Activated T-helper 2 cell treated with anti-CD3 and anti-CD28 coated beads, Interferon-gamma antibody, Interleukin-2, Interleukin-4, amounts not matched to agents 10 μg/mL and 5 μg/mL and 100 μg/mL, durations not matched to agents 14 hours and 24 hours and 36 hours (primary cell): ENCODE data around the gene PSMD14. TPM values are rescaled to one million over a fixed set of nuclear protein-coding genes. Genes with fewer than 3 reads are reported as not detected.
A peak's percentile ranks its signal among the peaks of the same experiment; 100 is the strongest.

Experiments
- DNase-seq: peaks from one replicate; pipeline ENCODE4 v3.0.0; 2021; ENCODE audit warnings: low spot score
- H3K27ac Mint-ChIP-seq: one replicate; pipeline ENCODE4 v1.8.0; 2021; ENCODE audit warnings: mixed read lengths
- H3K27me3 Mint-ChIP-seq: one replicate; pipeline ENCODE4 v1.8.0; 2021; ENCODE audit warnings: low read depth, mixed read lengths
- H3K36me3 Mint-ChIP-seq: one replicate; pipeline ENCODE4 v1.8.0; 2021; ENCODE audit warnings: low read depth, mixed read lengths
- H3K4me1 Mint-ChIP-seq: one replicate; pipeline ENCODE4 v1.8.0; 2021; ENCODE audit warnings: low read depth, mixed read lengths
- H3K4me3 Mint-ChIP-seq: one replicate; pipeline ENCODE4 v1.8.0; 2021; ENCODE audit warnings: low read depth, mild to moderate bottlenecking, moderate library complexity, mixed read lengths
- H3K9me3 Mint-ChIP-seq: one replicate; pipeline ENCODE4 v1.8.0; 2021; ENCODE audit warnings: mixed read lengths
- intact Hi-C: fragments of 100-400 bp; cut with micrococcal nuclease; formaldehyde crosslinking; loops from one replicate; pipeline ENCODE4 v1.15.1; 2023
- total RNA-seq: library from RNA; stranded (reverse); gene quantifications from 2 replicates; pipeline ENCODE4 v1.2.3, GENCODE V29; 2022

The PSMD14 gene
- total RNA-seq, 1 donor from 2014 or later, result 110 TPM

- H3K36me3 Mint-ChIP-seq, result peaks cover 26% of the 10 kb centered on the region
- no peak overlapping the region for H3K4me3 Mint-ChIP-seq
- no peak overlapping the region for H3K27ac Mint-ChIP-seq
- intact Hi-C loops, result no loop called here
- H3K4me1 Mint-ChIP-seq, result peaks cover 3% of the 10 kb centered on the region
- no peaks in the 10 kb centered on the region for H3K27me3 Mint-ChIP-seq
- no peak for DNase-seq
- H3K9me3 Mint-ChIP-seq, result no peaks in the 10 kb centered on the region
Measured at GRCh38 chr2:161406316-161406715, 98.1 kb downstream of the PSMD14 start.

DNA sequence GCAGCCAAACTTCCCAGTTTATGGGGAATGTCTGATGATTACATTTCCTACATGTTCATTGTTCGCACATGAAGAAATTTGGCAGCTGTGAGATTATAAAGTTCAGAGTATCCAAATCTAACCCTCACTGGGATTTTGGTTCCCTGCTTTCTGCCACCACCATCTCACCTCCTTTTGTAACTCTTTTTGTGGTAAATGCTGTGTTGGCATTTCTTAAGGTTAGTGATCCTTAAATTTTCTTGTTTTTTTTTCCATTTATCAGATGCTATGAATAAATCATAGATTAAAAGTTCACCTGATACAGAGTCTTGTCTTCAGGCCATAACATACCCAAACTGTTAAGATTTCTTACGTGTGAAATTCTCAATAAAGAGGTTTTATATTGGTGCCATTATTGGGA, 99.4 kb downstream of the PSMD14 start:
- intact Hi-C loops, result no loop called here
- Mint-ChIP-seq H3K27ac (no peak overlapping the region), H3K9me3 (no peaks in the 10 kb centered on the region), H3K36me3 (peaks cover 26% of the 10 kb centered on the region), H3K4me1 (peaks cover 4% of the 10 kb centered on the region), H3K27me3 (no peaks in the 10 kb centered on the region), H3K4me3 (no peak overlapping the region)
- no peak for DNase-seq

- Mint-ChIP-seq H3K9me3 (no peaks in the 10 kb centered on the region), H3K27me3 (peaks cover 8% of the 10 kb centered on the region), H3K36me3 (peaks cover 27% of the 10 kb centered on the region), H3K4me3 (no peak overlapping the region), H3K27ac (no peak overlapping the region), H3K4me1 (peaks cover 7% of the 10 kb centered on the region)
- DNase-seq, result no peak
- intact Hi-C loops, result no loop called here
Measured at GRCh38 chr2:161409308-161409907, 101.2 kb downstream of the PSMD14 start.

DNA sequence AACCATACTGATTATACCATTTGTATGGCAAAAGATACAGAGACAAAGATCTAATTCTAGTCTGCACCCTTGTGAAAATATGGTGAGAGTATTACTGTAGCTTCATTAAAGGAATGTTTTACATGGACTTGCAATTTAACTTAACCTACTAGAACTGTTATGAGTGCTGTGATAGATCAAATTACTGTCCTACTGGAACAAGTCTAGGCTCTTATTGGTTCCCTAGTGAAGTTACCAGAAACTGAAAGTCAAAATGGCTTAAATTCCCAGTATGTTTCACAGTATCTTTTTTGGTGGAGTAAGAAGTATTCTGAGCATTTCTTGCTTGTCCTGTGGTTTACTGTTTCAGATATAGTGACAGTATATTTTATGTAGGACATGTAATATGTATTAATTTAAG, 104.1 kb downstream of the PSMD14 start:
- no peak for DNase-seq
- Mint-ChIP-seq H3K9me3 (no peaks in the 10 kb centered on the region), H3K4me3 (no peak overlapping the region), H3K36me3 (peaks cover 31% of the 10 kb centered on the region), H3K4me1 (peaks cover 29% of the 10 kb centered on the region), H3K27ac (no peak overlapping the region), H3K27me3 (peaks cover 33% of the 10 kb centered on the region)
- intact Hi-C loops, result no loop called here

DNA sequence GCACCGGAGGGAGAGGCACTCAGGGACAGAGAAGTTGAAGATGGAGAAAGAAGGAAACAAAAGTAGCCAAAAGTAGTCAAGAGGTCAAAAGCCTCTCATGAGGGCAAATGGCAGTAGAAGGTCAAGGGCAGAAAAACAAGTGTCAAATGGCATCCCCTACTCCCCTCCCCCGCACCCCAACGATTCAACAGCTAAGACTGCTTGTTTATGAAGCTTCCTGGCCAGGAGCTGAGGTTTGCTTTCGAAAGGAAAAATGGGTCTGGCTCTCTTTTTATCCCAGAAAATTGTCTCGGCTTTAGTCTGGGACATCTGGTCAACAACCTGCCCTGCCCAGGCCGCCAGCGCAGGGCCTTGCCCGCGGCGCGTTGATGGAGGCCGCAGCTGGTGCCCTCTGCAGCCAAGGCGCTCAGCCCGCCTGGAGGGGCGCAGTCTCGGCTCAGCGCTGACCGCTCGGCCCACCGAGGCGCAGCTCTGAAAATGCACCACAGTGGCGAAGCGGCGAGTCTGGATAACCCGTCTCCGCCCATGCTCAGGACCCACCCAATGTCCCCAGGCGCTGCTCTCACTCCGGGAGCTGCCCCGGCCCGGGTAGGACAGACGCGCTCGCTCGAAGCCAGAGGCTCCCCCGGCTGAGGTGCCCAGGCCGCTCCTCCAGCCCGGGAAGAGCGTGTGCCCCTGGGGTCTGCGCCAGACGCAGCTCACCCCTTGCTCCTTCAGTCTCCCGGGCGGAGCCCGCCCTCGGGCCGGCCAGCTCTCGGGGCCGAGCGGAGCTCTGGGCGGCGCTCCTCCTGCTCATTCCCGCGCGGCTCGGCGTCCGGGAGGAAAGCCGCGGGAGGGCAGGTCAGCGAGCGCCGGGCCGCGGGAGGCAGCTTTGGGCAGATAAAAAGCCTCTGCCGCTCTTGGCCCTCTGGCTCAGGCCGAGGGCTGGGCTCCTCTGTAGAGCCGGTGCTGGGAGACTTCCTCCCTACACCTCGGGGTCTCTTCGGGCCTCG, 106.1 kb downstream of the PSMD14 start:
- Mint-ChIP-seq H3K4me1 (peaks cover 46% of the 10 kb centered on the region), H3K36me3 (peaks cover 23% of the 10 kb centered on the region), H3K27ac (no peak overlapping the region), H3K4me3 (peak overlapping the region; percentile 31), H3K9me3 (no peaks in the 10 kb centered on the region), H3K27me3 (peaks cover 52% of the 10 kb centered on the region)
- peak; percentile 10 for DNase-seq
- intact Hi-C loops, result loop anchor here (5.0 kb wide), 2 partner anchors 107 to 177 kb away; partner anchors contain the start of gene PSMD14

DNA sequence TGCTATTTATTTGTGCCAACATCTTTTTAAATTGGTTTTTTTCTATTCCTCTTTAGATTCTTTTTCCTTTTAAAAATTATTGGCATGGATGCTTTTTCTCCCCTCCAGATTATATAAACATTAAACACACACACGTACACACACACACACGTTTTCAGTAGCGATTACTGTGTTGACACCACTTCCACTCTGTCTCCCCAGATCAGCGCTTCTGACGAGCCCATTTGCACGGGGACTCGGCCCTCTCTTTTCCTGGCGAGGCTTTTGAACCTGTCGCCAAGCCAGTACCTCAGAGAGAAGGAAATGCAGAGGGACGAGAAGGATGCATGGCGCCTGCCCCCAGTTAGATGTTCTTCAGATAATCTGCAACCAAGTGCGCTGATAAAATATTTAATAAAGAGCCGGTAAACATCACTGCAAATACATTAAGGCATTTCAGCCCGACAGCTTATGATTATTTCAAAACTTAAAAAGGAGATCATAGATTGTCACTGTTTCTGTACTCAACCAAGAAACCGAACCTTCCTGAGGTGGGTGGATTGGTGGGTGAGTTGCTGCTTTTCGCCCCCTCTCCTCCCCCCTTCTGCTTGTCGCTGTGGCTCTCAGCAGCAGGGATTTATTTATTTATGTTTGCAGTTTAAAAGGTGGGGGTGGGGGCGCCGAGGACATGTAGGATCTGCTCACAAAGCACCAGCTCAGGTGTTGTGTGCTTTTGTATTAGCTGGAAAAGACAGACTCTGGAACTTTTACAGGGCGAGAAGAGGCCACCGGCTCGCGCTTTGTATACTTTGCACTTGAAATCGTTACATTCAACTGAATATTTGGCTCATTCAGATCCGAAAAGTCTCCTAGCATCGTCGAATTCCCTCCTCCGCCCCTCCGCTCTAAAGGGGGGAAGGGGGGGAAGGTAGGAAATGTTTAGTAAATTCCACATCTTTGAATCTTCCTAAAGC, 107.1 kb downstream of the PSMD14 start:
- DNase-seq, result no peak
- H3K27ac Mint-ChIP-seq, result no peak overlapping the region
- peaks cover 49% of the 10 kb centered on the region for H3K4me1 Mint-ChIP-seq
- no peaks in the 10 kb centered on the region for H3K9me3 Mint-ChIP-seq
- H3K36me3 Mint-ChIP-seq, result peaks cover 24% of the 10 kb centered on the region
- peak overlapping the region; percentile 77 for H3K4me3 Mint-ChIP-seq
- H3K27me3 Mint-ChIP-seq, result peaks cover 60% of the 10 kb centered on the region
- intact Hi-C loops, result loop anchor here (5.0 kb wide), 2 partner anchors 108 to 178 kb away; partner anchors contain the start of gene PSMD14

DNA sequence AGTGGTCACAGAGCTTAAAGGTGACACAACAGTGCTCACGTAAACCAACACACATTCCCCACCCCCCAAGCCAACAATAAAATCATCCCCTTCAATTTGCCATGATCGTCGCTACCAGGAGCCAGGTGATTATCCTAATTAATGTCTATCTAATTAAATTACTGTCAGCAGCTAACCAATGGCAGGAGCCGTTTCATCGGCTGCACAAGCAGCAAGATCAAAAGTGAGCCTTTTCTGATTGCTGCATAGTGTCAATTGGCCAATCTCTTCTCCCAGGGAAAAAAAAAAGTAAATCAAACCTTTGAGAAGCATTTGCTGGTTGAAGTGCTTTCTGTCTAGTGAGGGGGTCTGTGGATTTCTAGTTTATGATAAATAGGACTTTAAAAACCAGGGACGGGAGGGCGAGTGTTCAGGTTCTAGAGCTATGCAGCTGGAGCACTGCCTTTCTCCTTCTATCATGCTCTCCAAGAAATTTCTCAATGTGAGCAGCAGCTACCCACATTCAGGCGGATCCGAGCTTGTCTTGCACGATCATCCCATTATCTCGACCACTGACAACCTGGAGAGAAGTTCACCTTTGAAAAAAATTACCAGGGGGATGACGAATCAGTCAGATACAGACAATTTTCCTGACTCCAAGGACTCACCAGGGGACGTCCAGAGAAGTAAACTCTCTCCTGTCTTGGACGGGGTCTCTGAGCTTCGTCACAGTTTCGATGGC, 107.9 kb downstream of the PSMD14 start, which contains the start of gene TBR1:
Gene TBR1, plus strand, starts transcription at position 311 of the 721 bp plus-strand sequence. Its CDS starts 114 bp downstream, at position 425.
- Mint-ChIP-seq H3K9me3 (no peaks in the 10 kb centered on the region), H3K4me3 (peak within 1 kb of the TSS; percentile 77), H3K27ac (no peak within 1 kb of the TSS), H3K27me3 (peaks cover 68% of the 10 kb centered on the region), H3K4me1 (peaks cover 52% of the 10 kb centered on the region), H3K36me3 (peaks cover 24% of the 10 kb centered on the region)
- no peak for DNase-seq
- intact Hi-C loops, result loop anchor here (1.0 to 5.0 kb wide), 3 partner anchors 11 to 179 kb away; partner anchors contain the start of gene PSMD14

GRCh38 chr2:161416708-161417437, 108.6 kb downstream of the PSMD14 start:
- peak; percentile 12 for DNase-seq
- intact Hi-C loops, result loop anchor here (1.0 to 5.0 kb wide), 3 partner anchors 10 to 180 kb away; partner anchors contain the start of gene PSMD14
- Mint-ChIP-seq H3K27me3 (peaks cover 75% of the 10 kb centered on the region), H3K9me3 (no peaks in the 10 kb centered on the region), H3K36me3 (peaks cover 18% of the 10 kb centered on the region), H3K27ac (no peak overlapping the region), H3K4me1 (peaks cover 52% of the 10 kb centered on the region), H3K4me3 (peak overlapping the region; percentile 20)

DNA sequence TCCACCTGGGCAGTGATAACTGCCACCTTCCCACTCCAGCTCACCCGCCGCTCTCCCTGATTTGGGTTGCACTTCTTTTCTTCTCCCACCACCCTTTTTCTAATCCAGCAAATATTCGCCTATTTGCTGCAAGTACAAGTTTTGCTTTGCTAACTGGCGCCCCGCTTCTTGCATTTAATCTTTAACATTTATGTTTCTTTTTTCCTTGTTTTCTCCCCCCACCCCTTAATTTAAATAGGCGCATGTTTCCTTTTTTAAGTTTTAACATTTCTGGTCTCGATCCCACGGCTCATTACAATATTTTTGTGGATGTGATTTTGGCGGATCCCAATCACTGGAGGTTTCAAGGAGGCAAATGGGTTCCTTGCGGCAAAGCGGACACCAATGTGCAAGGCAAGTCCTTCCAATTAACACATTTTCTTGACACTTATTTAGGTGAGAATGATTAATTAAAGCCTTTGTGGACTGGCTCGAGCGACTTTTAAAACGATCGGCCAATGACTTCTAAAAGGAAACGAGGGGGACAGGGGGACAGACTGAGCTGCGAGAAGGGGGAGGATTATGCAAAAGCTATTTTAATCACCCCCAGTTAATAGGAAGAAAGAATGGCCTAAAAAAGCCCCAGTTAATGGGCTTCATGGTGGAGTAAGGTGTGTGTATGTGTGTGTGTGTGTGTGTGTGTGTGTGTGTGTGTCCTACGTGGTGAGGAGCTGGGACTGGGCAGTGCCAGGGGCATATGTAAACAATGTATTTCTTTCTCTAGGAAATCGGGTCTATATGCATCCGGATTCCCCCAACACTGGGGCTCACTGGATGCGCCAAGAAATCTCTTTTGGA, 109.4 kb downstream of the PSMD14 start:
- H3K27me3 Mint-ChIP-seq, result peaks cover 83% of the 10 kb centered on the region
- peaks cover 13% of the 10 kb centered on the region for H3K36me3 Mint-ChIP-seq
- no peaks in the 10 kb centered on the region for H3K9me3 Mint-ChIP-seq
- no peak overlapping the region for H3K4me3 Mint-ChIP-seq
- intact Hi-C loops, result loop anchor here (5.0 kb wide), 2 partner anchors 110 to 180 kb away; partner anchors contain the start of gene PSMD14
- no peak for DNase-seq
- H3K4me1 Mint-ChIP-seq, result peaks cover 48% of the 10 kb centered on the region
- H3K27ac Mint-ChIP-seq, result peak overlapping the region; percentile 2

DNA sequence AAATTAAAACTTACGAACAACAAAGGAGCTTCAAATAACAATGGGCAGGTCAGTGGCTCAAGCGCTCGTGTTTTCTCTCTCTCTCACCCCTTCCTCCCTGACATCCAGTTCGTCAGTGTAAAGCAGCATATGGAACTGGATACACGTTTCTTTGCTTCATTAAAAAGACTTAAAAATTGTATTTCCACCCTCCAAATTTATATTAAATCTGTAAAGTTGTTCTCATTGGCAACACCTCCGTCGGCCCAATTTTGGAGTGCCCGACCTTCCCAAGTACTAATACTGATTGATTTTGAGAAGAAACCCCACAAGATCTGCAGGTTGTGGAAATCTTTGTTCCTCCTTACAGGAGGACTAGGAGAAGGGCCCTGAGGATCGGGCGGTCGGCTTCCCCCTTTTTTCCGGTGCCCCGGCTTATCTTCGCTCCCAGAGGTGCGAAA, 110.1 kb downstream of the PSMD14 start:
- no peak overlapping the region for H3K27ac Mint-ChIP-seq
- H3K27me3 Mint-ChIP-seq, result peaks cover 86% of the 10 kb centered on the region
- H3K4me1 Mint-ChIP-seq, result peaks cover 52% of the 10 kb centered on the region
- no peak for DNase-seq
- H3K9me3 Mint-ChIP-seq, result no peaks in the 10 kb centered on the region
- intact Hi-C loops, result loop anchor here (5.0 kb wide), 2 partner anchors 111 to 181 kb away; partner anchors contain the start of gene PSMD14
- no peak overlapping the region for H3K4me3 Mint-ChIP-seq
- H3K36me3 Mint-ChIP-seq, result peaks cover 9% of the 10 kb centered on the region
